Type B pancreatic cell (in vitro differentiated cells): ENCODE data around the gene CAPNS1. TPM values are rescaled to one million over a fixed set of nuclear protein-coding genes. Genes with fewer than 3 reads are reported as not detected.

Experiments
- DNase-seq: peaks from one replicate; pipeline ENCODE4 v3.0.0; 2021; ENCODE audit warnings: mixed read lengths; ENCODE audit not compliant: unreplicated experiment; ENCODE audit errors: extremely low spot score
- H3K27ac Mint-ChIP-seq: 2 replicates; pipeline ENCODE4 v1.8.0; 2021; ENCODE audit warnings: mild to moderate bottlenecking, mixed read lengths
- H3K27me3 Mint-ChIP-seq: 2 replicates; pipeline ENCODE4 v1.8.0; 2021; ENCODE audit warnings: mixed read lengths
- H3K36me3 Mint-ChIP-seq: 2 replicates; pipeline ENCODE4 v1.8.0; 2021; ENCODE audit warnings: mixed read lengths
- H3K4me1 Mint-ChIP-seq: one replicate; pipeline ENCODE4 v1.8.0; 2021; ENCODE audit warnings: mixed read lengths; ENCODE audit not compliant: unreplicated experiment
- H3K4me3 Mint-ChIP-seq: 2 replicates; pipeline ENCODE4 v1.8.0; 2021; ENCODE audit warnings: mild to moderate bottlenecking, mixed read lengths
- H3K9me3 Mint-ChIP-seq: 2 replicates; pipeline ENCODE4 v1.8.0; 2021; ENCODE audit warnings: mixed read lengths
- total RNA-seq: library from RNA; stranded (reverse); gene quantifications from 2 replicates; pipeline ENCODE4 v1.2.1, GENCODE V29; 2021; ENCODE audit warnings: low replicate concordance
- TF ChIP-seq, protein P1 (sequence below): fragments of 200-600 bp; sonication (generic); conservative IDR thresholded peaks from 2 replicates; pipeline ENCODE4 v1.5.0; 2021; ENCODE audit warnings: antibody characterized with exemption, mild to moderate bottlenecking

The CAPNS1 gene
- total RNA-seq, 1 donor from 2014 or later = 426 TPM

- Mint-ChIP-seq H3K9me3 (no peaks in the 10 kb centered on the region), H3K27ac (no peak overlapping the region), H3K4me1 (no peaks in the 10 kb centered on the region), H3K36me3 (peaks cover 3% of the 10 kb centered on the region), H3K27me3 (no peaks in the 10 kb centered on the region), H3K4me3 (no peak overlapping the region)
- TF ChIP-seq, protein P1, sequence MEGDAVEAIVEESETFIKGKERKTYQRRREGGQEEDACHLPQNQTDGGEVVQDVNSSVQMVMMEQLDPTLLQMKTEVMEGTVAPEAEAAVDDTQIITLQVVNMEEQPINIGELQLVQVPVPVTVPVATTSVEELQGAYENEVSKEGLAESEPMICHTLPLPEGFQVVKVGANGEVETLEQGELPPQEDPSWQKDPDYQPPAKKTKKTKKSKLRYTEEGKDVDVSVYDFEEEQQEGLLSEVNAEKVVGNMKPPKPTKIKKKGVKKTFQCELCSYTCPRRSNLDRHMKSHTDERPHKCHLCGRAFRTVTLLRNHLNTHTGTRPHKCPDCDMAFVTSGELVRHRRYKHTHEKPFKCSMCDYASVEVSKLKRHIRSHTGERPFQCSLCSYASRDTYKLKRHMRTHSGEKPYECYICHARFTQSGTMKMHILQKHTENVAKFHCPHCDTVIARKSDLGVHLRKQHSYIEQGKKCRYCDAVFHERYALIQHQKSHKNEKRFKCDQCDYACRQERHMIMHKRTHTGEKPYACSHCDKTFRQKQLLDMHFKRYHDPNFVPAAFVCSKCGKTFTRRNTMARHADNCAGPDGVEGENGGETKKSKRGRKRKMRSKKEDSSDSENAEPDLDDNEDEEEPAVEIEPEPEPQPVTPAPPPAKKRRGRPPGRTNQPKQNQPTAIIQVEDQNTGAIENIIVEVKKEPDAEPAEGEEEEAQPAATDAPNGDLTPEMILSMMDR = no peak
- no peak for DNase-seq
These were observed 42.8 kb upstream of the CAPNS1 start for GRCh38 chr19:36097036-36097435.

- Mint-ChIP-seq H3K27me3 (no peaks in the 10 kb centered on the region), H3K4me3 (no peak overlapping the region), H3K9me3 (no peaks in the 10 kb centered on the region), H3K4me1 (no peaks in the 10 kb centered on the region), H3K27ac (no peak overlapping the region), H3K36me3 (no peaks in the 10 kb centered on the region)
- TF ChIP-seq, protein P1 = no peak
- no peak for DNase-seq
These were observed 40.6 kb upstream of the CAPNS1 start for GRCh38 chr19:36099166-36099785.

DNA sequence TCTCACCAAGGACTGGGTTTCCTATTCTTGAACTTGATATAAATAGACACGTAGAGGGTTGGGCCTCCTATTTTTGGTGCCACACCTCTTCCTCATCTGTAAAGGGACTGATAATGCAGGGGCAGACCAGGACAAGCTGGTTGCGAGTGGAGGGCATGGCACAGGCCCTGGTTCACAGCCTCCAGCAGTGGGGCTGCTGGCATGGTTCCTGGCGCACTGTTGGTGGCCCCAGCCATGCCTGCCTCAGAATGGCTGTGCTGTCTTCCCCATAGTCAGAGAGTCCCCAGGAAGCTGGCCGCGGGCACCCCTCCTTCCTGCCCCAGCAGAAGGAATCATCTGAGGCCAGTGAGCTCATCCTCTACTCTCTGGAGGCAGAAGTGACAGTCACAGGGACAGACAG, 39.4 kb upstream of the CAPNS1 start:
- no peaks in the 10 kb centered on the region for H3K4me1 Mint-ChIP-seq
- no peak overlapping the region for H3K27ac Mint-ChIP-seq
- no peak for DNase-seq
- H3K27me3 Mint-ChIP-seq = no peaks in the 10 kb centered on the region
- H3K36me3 Mint-ChIP-seq = no peaks in the 10 kb centered on the region
- TF ChIP-seq, protein P1 = no peak
- H3K9me3 Mint-ChIP-seq = no peaks in the 10 kb centered on the region
- no peak overlapping the region for H3K4me3 Mint-ChIP-seq

- TF ChIP-seq, protein P1 = no peak
- H3K27me3 Mint-ChIP-seq = no peaks in the 10 kb centered on the region
- H3K9me3 Mint-ChIP-seq = no peaks in the 10 kb centered on the region
- H3K4me1 Mint-ChIP-seq = no peaks in the 10 kb centered on the region
- no peak for DNase-seq
- no peak overlapping the region for H3K4me3 Mint-ChIP-seq
- no peak overlapping the region for H3K27ac Mint-ChIP-seq
- H3K36me3 Mint-ChIP-seq = no peaks in the 10 kb centered on the region
These were observed 38.1 kb upstream of the CAPNS1 start for GRCh38 chr19:36101550-36102327.

GRCh38 chr19:36103040-36103626, 36.7 kb upstream of the CAPNS1 start:
- Mint-ChIP-seq H3K4me3 (no peak overlapping the region), H3K27me3 (no peaks in the 10 kb centered on the region), H3K36me3 (no peaks in the 10 kb centered on the region), H3K4me1 (no peaks in the 10 kb centered on the region), H3K9me3 (no peaks in the 10 kb centered on the region), H3K27ac (no peak overlapping the region)
- no peak for DNase-seq
- TF ChIP-seq, protein P1 = no peak
